DND-41 (cell line): Measurements from ENCODE around the gene SLC25A1.

Experiments used
- EZH2 ChIP-seq: IDR thresholded peaks from 3 replicates; pipeline ENCODE4 v1.6.1; 2012; ENCODE audit warnings: borderline replicate concordance, low read depth, mild to moderate bottlenecking, moderate library complexity, low read length, inconsistent platforms; ENCODE audit not compliant: severe bottlenecking
- TF ChIP-seq, protein P1 (sequence below): IDR thresholded peaks from 2 replicates; pipeline ENCODE4 v1.5.1; 2012; ENCODE audit warnings: borderline replicate concordance, low read length, moderate library complexity, mild to moderate bottlenecking; ENCODE audit not compliant: poor library complexity, severe bottlenecking; ENCODE audit errors: extremely low read depth

DNA sequence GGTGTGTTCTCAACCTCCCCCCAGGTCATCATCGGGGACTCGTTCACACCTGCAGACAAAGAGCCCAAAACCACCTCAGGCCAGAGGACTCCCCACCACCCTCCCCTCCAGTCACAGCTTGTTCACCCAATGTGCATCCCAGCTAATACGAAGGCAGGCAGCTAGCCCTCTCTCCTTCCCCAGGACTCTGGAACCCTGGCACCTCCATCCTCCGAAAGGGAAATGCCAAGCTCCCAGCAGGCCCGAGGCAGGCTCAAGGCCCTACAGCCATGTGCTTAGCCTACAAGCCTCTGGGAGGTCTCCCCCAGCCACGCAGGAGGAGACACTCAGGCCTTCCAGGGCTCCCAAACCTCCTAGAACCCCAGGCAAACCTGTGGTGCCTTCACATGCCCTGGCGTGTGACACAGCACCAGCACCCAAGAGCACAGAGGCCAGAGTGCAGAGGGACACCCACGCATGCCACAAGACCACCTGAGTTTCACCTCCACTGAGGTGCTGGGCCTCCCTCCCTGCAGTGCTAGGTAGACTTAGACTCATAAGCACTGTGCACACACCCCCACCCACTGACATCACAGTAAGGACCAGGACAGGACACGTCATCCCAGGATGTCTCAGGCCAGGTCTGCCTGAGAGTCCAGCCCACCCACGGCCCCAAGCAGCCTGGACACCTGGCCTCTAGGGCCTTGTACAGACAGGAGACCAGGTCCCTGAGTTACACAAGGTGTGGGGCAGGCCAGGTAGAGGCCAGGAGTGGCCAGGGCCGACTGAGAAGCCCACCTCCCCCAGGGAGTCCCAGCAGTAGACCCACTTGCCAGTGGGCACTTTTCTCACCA lies 40.9 kb downstream of the SLC25A1 start:
- TF ChIP-seq, protein P1, sequence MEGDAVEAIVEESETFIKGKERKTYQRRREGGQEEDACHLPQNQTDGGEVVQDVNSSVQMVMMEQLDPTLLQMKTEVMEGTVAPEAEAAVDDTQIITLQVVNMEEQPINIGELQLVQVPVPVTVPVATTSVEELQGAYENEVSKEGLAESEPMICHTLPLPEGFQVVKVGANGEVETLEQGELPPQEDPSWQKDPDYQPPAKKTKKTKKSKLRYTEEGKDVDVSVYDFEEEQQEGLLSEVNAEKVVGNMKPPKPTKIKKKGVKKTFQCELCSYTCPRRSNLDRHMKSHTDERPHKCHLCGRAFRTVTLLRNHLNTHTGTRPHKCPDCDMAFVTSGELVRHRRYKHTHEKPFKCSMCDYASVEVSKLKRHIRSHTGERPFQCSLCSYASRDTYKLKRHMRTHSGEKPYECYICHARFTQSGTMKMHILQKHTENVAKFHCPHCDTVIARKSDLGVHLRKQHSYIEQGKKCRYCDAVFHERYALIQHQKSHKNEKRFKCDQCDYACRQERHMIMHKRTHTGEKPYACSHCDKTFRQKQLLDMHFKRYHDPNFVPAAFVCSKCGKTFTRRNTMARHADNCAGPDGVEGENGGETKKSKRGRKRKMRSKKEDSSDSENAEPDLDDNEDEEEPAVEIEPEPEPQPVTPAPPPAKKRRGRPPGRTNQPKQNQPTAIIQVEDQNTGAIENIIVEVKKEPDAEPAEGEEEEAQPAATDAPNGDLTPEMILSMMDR: no peak
- TF ChIP-seq EZH2: no peak
